Aortic smooth muscle cell (primary cell): ENCODE data around the gene OR2L5. TPM values are rescaled to one million over a fixed set of nuclear protein-coding genes. Genes with fewer than 3 reads are reported as not detected.

Source experiments
- total RNA-seq: library from RNA; depleted of rRNA; stranded (reverse); fragments of >200 nt; gene quantifications from 2 replicates; pipeline ENCODE4 v1.2.3, GENCODE V29; 2014

OR2L5 gene
- total RNA-seq = not detected in 2 replicates

DNA sequence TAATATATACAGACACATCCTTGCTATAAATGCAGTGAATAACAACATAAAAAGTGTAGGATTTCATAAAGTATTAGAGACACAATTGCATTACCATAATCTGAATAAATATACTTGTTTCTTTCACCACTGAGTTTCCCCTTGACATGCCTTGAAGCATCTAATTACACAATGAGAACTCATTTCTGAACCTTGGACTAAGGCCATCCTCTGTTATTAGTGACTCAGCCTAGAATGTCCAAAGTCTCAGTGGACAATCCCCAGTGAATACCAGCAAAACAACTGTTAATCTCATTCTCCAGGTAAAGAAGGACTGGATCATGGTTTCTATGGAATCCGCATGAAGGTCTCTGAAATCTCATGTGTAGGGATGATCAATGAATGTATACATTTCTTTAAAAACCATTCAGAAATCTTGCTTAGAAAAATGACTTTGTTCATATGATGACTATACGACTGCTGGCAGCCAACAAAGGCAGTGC, at the start of gene OR2L5:
Gene OR2L5 (plus strand): TSS at position 432 of the 482 bp plus-strand sequence. CDS start 8,288 bp downstream, outside the sequence.

GRCh38 chr1:247964933-247965332, 48.5 kb upstream of the OR2L5 start, which contains the start of gene OR2AK2:
TSS of gene OR2AK2 (plus strand) at chr1:247965233. CDS start at chr1:247965377, 144 bp downstream.

GRCh38 chr1:248029770-248030169, 16.3 kb downstream of the OR2L5 start, which contains the start of gene OR2L2:
TSS of gene OR2L2 (plus strand) at chr1:248030070. CDS start at chr1:248038268, 8,198 bp downstream.

GRCh38 chr1:248046536-248046935, 33.1 kb downstream of the OR2L5 start, which contains the start of gene OR2L3:
TSS of gene OR2L3 (plus strand) at chr1:248046836. CDS start at chr1:248060682, 13,846 bp downstream.

Other genes with a start within 250 kb of the OR2L5 start
- gene OR14A16, start 189.5 kb upstream of the OR2L5 start, total RNA-seq = not detected in 2 replicates
- not detected in 2 replicates for gene OR11L1, start 171.8 kb upstream of the OR2L5 start, total RNA-seq
- gene TRIM58, start 156.5 kb upstream of the OR2L5 start, total RNA-seq = 0.06 and 0.53 TPM in 2 replicates
- gene OR2W3, start 118.1 kb upstream of the OR2L5 start, total RNA-seq = 0.26 TPM in 1 of 2 replicates, not detected in the other
- not detected in 2 replicates for gene OR2T8, start 93.4 kb upstream of the OR2L5 start, total RNA-seq
- gene OR2AJ1, start 88.8 kb upstream of the OR2L5 start, total RNA-seq = not detected in 2 replicates
- gene OR2L8, start 64.8 kb upstream of the OR2L5 start, total RNA-seq = not detected in 2 replicates
- not detected in 2 replicates for gene OR2AK2, start 48.4 kb upstream of the OR2L5 start, total RNA-seq
- gene OR2L2, start 16.4 kb downstream of the OR2L5 start, total RNA-seq = under 0.01 TPM in 2 replicates
- gene OR2L3, start 33.2 kb downstream of the OR2L5 start, total RNA-seq = not detected in 2 replicates
- gene OR2L13, start 81.5 kb downstream of the OR2L5 start, total RNA-seq = not detected in 2 replicates
- not detected in 2 replicates for gene OR2M5, start 131.5 kb downstream of the OR2L5 start, total RNA-seq
- not detected in 2 replicates for gene OR2M2, start 161.2 kb downstream of the OR2L5 start, total RNA-seq
- gene OR2M3, start 183.6 kb downstream of the OR2L5 start, total RNA-seq = not detected in 2 replicates
- gene OR2M4, start 217.8 kb downstream of the OR2L5 start, total RNA-seq = not detected in 2 replicates